ENCODE measurements around the gene EMILIN1.

DNA sequence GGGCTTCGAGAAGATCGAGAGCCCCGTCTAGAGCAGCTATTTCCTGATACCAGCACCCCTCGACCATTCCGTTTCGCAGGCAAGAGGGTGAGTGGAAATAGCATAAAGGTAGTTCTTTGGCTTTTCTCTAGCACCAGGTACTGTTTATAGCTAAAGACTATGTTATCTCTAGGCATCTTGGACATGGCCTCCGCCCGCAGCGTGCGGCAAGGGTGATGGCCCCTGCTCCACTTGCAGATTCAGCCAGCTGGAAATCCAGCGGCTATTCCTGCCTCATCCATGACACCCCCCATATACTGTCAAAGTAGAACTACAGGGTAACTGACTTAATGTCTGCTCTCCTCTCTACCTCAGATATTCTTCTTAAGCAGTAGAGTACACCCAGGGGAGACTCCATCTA, 23.7 kb upstream of the EMILIN1 start:
- no peak for TF ChIP-seq CTCF (IDR thresholded peaks at IDR 0.05)
- TF ChIP-seq EZH2 (IDR thresholded peaks at IDR 0.05; ENCODE audit: borderline replicate concordance, insufficient read depth, low read depth, low read length, poor library complexity, severe bottlenecking), result no peak
